OCI-LY1 (cell line): ENCODE measurements around the gene SECTM1.

Experiments
- CTCF ChIP-seq: fragments of 200-600 bp; sonication (generic), shearing (Covaris generic); IDR thresholded peaks from 2 replicates; pipeline ENCODE4 v1.5.1; 2017; ENCODE audit warnings: mild to moderate bottlenecking, antibody characterized with exemption, low read length, moderate library complexity, mixed read lengths
- EZH2 ChIP-seq: fragments of 200-600 bp; sonication (generic), shearing (Covaris generic); IDR thresholded peaks from 2 replicates; pipeline ENCODE4 v1.8.0; 2017; ENCODE audit warnings: borderline replicate concordance, mixed run types, mild to moderate bottlenecking, antibody characterized with exemption, low read length, moderate library complexity, mixed read lengths

- no peak for TF ChIP-seq CTCF
- TF ChIP-seq EZH2 = no peak
These were observed 31.0 kb downstream of the SECTM1 start for GRCh38 chr17:82302568-82302963.
